Measurements from ENCODE around the gene SOCS6.

- TF ChIP-seq POLR2A (IDR thresholded peaks at IDR 0.05; ENCODE audit: borderline replicate concordance, extremely low read depth, insufficient read depth, insufficient read length): no peak
- TF ChIP-seq CTCF (IDR thresholded peaks at IDR 0.05 in 2 of 3, conservative IDR thresholded peaks at IDR 0.05 in 1 of 3; ENCODE audit: borderline replicate concordance in 1 of 3, insufficient read depth in 1 of 3, low read depth in 2 of 3, low read length in 2 of 3): no peak
- no peak for TF ChIP-seq EZH2 (IDR thresholded peaks at IDR 0.05)
- TF ChIP-seq EZH2phosphoT487 (IDR thresholded peaks at IDR 0.05; ENCODE audit: borderline replicate concordance): no peak
- TF ChIP-seq POLR2AphosphoS5 (IDR thresholded peaks at IDR 0.05; ENCODE audit: low read depth, low read length): no peak
- TF ChIP-seq SP1 (IDR thresholded peaks at IDR 0.05; ENCODE audit: low read depth): no peak
- TF ChIP-seq RAD21 (IDR thresholded peaks at IDR 0.05; ENCODE audit: low read depth): no peak
- no peak for TF ChIP-seq MAX (IDR thresholded peaks at IDR 0.05)
- no peak for TF ChIP-seq ATF3 (IDR thresholded peaks at IDR 0.05)
- TF ChIP-seq ZNF274 (IDR thresholded peaks at IDR 0.05; ENCODE audit: low read depth, low read length): no peak
- TF ChIP-seq REST (IDR thresholded peaks at IDR 0.05; ENCODE audit: low read depth): no peak
- TF ChIP-seq FOSL1 (IDR thresholded peaks at IDR 0.05; ENCODE audit: low read depth): no peak
Measured at GRCh38 chr18:70311726-70312125, 22.9 kb downstream of the SOCS6 start.

Data from HCT116 (cell line).